Activated CD8-positive, alpha-beta T cell treated with anti-CD3 and anti-CD28 coated beads for 36 hours (primary cell): Measurements from ENCODE around the gene SORCS2. TPM values are rescaled to one million over a fixed set of nuclear protein-coding genes. Genes with fewer than 3 reads are reported as not detected.

Experiments used
- ATAC-seq: fragments of 200-7000 bp; cut with Tn5 transposase; one replicate; pipeline ENCODE4 v1.10.0; 2021; ENCODE audit warnings: mild to moderate bottlenecking, moderate library complexity
- CTCF ChIA-PET: fragments of 350-600 bp; sonication (Branson Sonifier 250); formaldehyde crosslinking; loops from one replicate; lab custom pipeline; 2021; ENCODE audit warnings: antibody characterized with exemption; lab: Charles Lee
- POLR2A ChIA-PET: fragments of 350-600 bp; sonication (Branson Sonifier 250); formaldehyde crosslinking; loops from one replicate; lab custom pipeline; 2021; ENCODE audit warnings: antibody characterized with exemption; lab: Charles Lee
- DNase-seq: peaks from one replicate; pipeline ENCODE4 v3.0.0-alpha.2; 2020
- H3K27ac Mint-ChIP-seq: one replicate; pipeline ENCODE4 v1.8.0; 2021; ENCODE audit warnings: mild to moderate bottlenecking, mixed read lengths
- H3K27me3 Mint-ChIP-seq: one replicate; pipeline ENCODE4 v1.8.0; 2021; ENCODE audit warnings: mixed read lengths
- H3K36me3 Mint-ChIP-seq: one replicate; pipeline ENCODE4 v1.8.0; 2021; ENCODE audit warnings: low read depth, mixed read lengths
- H3K4me1 Mint-ChIP-seq: one replicate; pipeline ENCODE4 v1.8.0; 2021; ENCODE audit warnings: low read depth, mixed read lengths
- H3K4me3 Mint-ChIP-seq: one replicate; pipeline ENCODE4 v1.8.0; 2021; ENCODE audit warnings: mild to moderate bottlenecking, moderate library complexity, mixed read lengths
- H3K9me3 Mint-ChIP-seq: one replicate; pipeline ENCODE4 v1.8.0; 2021; ENCODE audit warnings: mixed read lengths
- CTCF ChIP-seq: fragments of 200-600 bp; IDR thresholded peaks from one replicate; pipeline ENCODE4 v1.8.0; 2022; ENCODE audit warnings: antibody characterized with exemption, mild to moderate bottlenecking
- intact Hi-C: fragments of 100-400 bp; cut with micrococcal nuclease; formaldehyde crosslinking; loops from one replicate; pipeline ENCODE4 v1.10.0; 2022
- total RNA-seq, 2 experiments: library from RNA; stranded (reverse); gene quantifications; one replicate each; pipeline ENCODE4 v1.2.3, GENCODE V29; 2021

The SORCS2 gene
- total RNA-seq, 2 experiments from 2014 or later: 0.05 TPM; not detected in 1

GRCh38 chr4:7632971-7633370 is 440.6 kb downstream of the SORCS2 start:
- DNase-seq (no peak), ATAC-seq (no peak)
- Mint-ChIP-seq H3K36me3 (no peaks in the 10 kb centered on the region), H3K9me3 (no peaks in the 10 kb centered on the region), H3K4me1 (no peaks in the 10 kb centered on the region), H3K4me3 (no peak overlapping the region), H3K27ac (no peak overlapping the region), H3K27me3 (no peaks in the 10 kb centered on the region)
- no peak for TF ChIP-seq CTCF
- POLR2A ChIA-PET: no interaction called here
- intact Hi-C loops: no loop called here
- CTCF ChIA-PET: no interaction called here

- Mint-ChIP-seq H3K4me3 (no peak overlapping the region), H3K9me3 (no peaks in the 10 kb centered on the region), H3K27ac (no peak overlapping the region), H3K27me3 (no peaks in the 10 kb centered on the region), H3K36me3 (no peaks in the 10 kb centered on the region), H3K4me1 (no peaks in the 10 kb centered on the region)
- no peak for TF ChIP-seq CTCF
- CTCF ChIA-PET: interaction anchor here (1.1 kb wide), 1 partner anchor 85 kb away, joined by 3 read pairs; no protein-coding TSS in a partner anchor
- POLR2A ChIA-PET: interaction anchor here (0.8 kb wide), 1 partner anchor 11 kb away, joined by 3 read pairs; no protein-coding TSS in a partner anchor
- no peak for DNase-seq
- intact Hi-C loops: no loop called here
- ATAC-seq: no peak
Measured at GRCh38 chr4:7634661-7635251, 442.4 kb downstream of the SORCS2 start.

GRCh38 chr4:7635445-7636239 is 443.3 kb downstream of the SORCS2 start:
- ChIA-PET CTCF (interaction anchor here (1.1 kb wide), 1 partner anchor 84 kb away, joined by 3 read pairs; no protein-coding TSS in a partner anchor), POLR2A (interaction anchor here (0.8 kb wide), 1 partner anchor 10 kb away, joined by 3 read pairs; no protein-coding TSS in a partner anchor)
- DNase-seq (no peak), ATAC-seq (no peak)
- H3K4me3 Mint-ChIP-seq: no peak overlapping the region
- no peaks in the 10 kb centered on the region for H3K36me3 Mint-ChIP-seq
- intact Hi-C loops: no loop called here
- no peaks in the 10 kb centered on the region for H3K9me3 Mint-ChIP-seq
- no peaks in the 10 kb centered on the region for H3K27me3 Mint-ChIP-seq
- H3K27ac Mint-ChIP-seq: no peak overlapping the region
- TF ChIP-seq CTCF: no peak
- no peaks in the 10 kb centered on the region for H3K4me1 Mint-ChIP-seq

- ATAC-seq (no peak), DNase-seq (no peak)
- Mint-ChIP-seq H3K9me3 (no peaks in the 10 kb centered on the region), H3K4me1 (no peaks in the 10 kb centered on the region), H3K27ac (no peak overlapping the region), H3K36me3 (no peaks in the 10 kb centered on the region), H3K27me3 (no peaks in the 10 kb centered on the region), H3K4me3 (no peak overlapping the region)
- TF ChIP-seq CTCF: no peak
- ChIA-PET CTCF (no interaction called here), POLR2A (no interaction called here)
- intact Hi-C loops: no loop called here
Measured at GRCh38 chr4:7636240-7636508, 443.8 kb downstream of the SORCS2 start.

- CTCF ChIA-PET: no interaction called here
- Mint-ChIP-seq H3K4me1 (no peaks in the 10 kb centered on the region), H3K4me3 (no peak overlapping the region), H3K27ac (no peak overlapping the region), H3K9me3 (no peaks in the 10 kb centered on the region), H3K36me3 (no peaks in the 10 kb centered on the region), H3K27me3 (peaks cover 2% of the 10 kb centered on the region)
- no peak for TF ChIP-seq CTCF
- intact Hi-C loops: no loop called here
- DNase-seq (no peak), ATAC-seq (no peak)
- POLR2A ChIA-PET: no interaction called here
Measured at GRCh38 chr4:7637139-7637538, 444.8 kb downstream of the SORCS2 start.
